Adipocyte (in vitro differentiated cells): ENCODE results near the gene SHROOM3.
"Not testable (repeated sequence)": the region's sequence is repeated elsewhere in the genome, so short reads cannot be mapped to it uniquely, and the experiment has no call there.

ENCODE experiments used
- DNase-seq: peaks from one replicate; pipeline ENCODE4 v3.0.0-alpha.2; 2015; ENCODE audit warnings: low read depth
- H3K27me3 ChIP-seq: replicated peaks from 2 replicates; pipeline ENCODE4 v1.7.0; 2013; ENCODE audit warnings: mild to moderate bottlenecking, low read length, moderate library complexity; ENCODE audit not compliant: control insufficient read depth, insufficient read depth
- H3K36me3 ChIP-seq: 2 replicates; pipeline ENCODE4 v1.7.0; 2013; ENCODE audit warnings: low read length, mild to moderate bottlenecking, moderate library complexity; ENCODE audit not compliant: control insufficient read depth, insufficient read depth, severe bottlenecking
- H3K4me1 ChIP-seq: 2 replicates; pipeline ENCODE4 v1.7.0; 2013; ENCODE audit warnings: mild to moderate bottlenecking, low read length, moderate library complexity; ENCODE audit not compliant: control insufficient read depth, insufficient read depth
- H3K4me3 ChIP-seq: 2 replicates; pipeline ENCODE4 v1.7.0; 2013; ENCODE audit warnings: mild to moderate bottlenecking, low read length, moderate library complexity
- H3K9ac ChIP-seq: 2 replicates; pipeline ENCODE4 v1.7.0; 2013; ENCODE audit warnings: mild to moderate bottlenecking, low read length, moderate library complexity
- H3K9me3 ChIP-seq: 2 replicates; pipeline ENCODE4 v1.7.0; 2013; ENCODE audit warnings: mild to moderate bottlenecking, low read length, moderate library complexity; ENCODE audit not compliant: control insufficient read depth

The SHROOM3 gene

DNA sequence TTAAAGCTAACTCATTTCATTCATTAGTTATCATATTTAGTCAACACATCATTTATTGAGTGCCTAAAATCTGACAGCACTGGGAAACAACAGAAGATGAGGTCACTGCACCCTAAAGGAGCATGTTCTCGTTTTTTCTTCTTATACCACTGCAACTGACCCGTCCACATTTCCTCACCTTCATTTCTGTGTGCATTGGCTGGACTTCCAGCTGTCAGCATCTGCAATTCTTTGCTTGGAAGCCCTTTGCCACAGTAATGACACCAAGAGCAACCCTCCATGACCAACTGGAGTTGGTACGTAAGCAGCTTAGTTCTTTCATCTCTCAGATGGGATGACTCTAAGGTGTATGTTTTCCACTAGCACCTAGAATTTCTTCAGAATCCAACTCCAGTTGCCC, 13.2 kb downstream of the SHROOM3 start:
- H3K9ac ChIP-seq = no peak overlapping the region
- H3K9me3 ChIP-seq = no peaks in the 10 kb centered on the region
- no peaks in the 10 kb centered on the region for H3K27me3 ChIP-seq

DNA sequence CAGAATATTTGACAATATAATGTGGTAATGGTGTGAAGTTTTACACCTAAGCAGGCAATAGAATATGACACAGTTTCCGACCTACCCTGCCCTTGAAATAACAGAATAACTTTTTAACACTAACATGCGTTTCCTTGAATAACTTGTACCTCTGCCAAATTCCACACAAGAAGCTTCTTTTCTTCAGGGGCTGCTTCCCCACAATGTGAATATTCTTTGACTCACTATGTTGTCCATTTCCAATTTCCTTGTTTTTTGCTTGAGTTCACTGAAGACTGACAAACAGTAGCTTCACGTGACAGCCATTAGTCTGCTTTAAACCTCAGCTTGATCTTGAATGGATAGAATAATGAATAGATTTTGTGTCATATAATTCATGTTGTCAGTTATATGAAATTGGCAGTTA, 14.3 kb downstream of the SHROOM3 start:
- no peak for DNase-seq
- H3K4me1 ChIP-seq = no peaks in the 10 kb centered on the region
- no peak overlapping the region for H3K9ac ChIP-seq
- no peaks in the 10 kb centered on the region for H3K9me3 ChIP-seq
- no peak overlapping the region for H3K4me3 ChIP-seq
- no peaks in the 10 kb centered on the region for H3K27me3 ChIP-seq
- H3K36me3 ChIP-seq = no peaks in the 10 kb centered on the region

More for the DNA sequence above, 13.2 kb downstream of the SHROOM3 start:
- no peaks in the 10 kb centered on the region for H3K4me1 ChIP-seq
- H3K36me3 ChIP-seq = no peaks in the 10 kb centered on the region
- no peak for DNase-seq
- no peak overlapping the region for H3K4me3 ChIP-seq

DNA sequence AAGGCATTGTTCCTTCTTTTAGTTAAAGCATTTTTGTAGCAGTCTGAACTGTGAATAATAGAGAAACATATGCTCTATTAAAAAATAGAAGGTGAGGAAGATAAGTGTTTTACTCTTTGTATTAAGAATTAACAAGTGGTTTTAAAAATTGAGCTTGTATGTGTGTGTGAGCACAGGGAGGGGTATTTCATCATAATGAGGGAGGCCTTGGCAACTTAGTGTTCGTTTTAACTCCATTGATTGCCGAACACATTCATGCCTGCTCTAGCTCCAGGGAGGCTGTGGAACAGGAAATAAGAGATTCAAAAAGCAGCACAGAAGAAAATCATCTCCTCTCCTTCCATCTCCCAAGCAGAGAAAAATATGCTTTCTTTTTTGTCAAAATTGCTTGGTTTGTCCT, 14.8 kb downstream of the SHROOM3 start:
- no peaks in the 10 kb centered on the region for H3K9me3 ChIP-seq
- H3K9ac ChIP-seq = no peak overlapping the region
- DNase-seq = no peak
- H3K4me3 ChIP-seq = no peak overlapping the region
- H3K27me3 ChIP-seq = no peaks in the 10 kb centered on the region
- no peaks in the 10 kb centered on the region for H3K4me1 ChIP-seq
- no peaks in the 10 kb centered on the region for H3K36me3 ChIP-seq

DNA sequence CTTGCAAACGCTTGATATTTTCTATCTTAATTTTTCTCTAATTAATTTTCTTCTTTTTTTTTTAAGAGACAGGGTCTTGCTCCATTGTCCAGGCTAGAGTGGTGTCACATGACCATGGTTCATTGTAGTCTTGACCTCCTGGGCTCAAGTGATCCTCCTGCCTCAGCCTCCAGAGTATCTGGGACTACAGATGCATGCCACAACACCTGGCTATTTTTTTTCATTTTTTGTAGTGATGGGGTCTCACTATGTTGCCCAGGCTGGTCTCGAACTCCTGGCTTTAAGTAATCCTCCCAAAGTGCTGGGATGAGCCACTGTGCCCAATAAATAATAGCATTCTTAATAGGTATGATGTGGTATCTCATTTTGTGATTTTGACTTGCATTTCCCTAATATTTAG, 18.2 kb downstream of the SHROOM3 start:
- no peaks in the 10 kb centered on the region for H3K27me3 ChIP-seq
- H3K36me3 ChIP-seq = no peaks in the 10 kb centered on the region
- H3K9ac ChIP-seq = no peak overlapping the region
- no peaks in the 10 kb centered on the region for H3K4me1 ChIP-seq
- H3K9me3 ChIP-seq = no peaks in the 10 kb centered on the region
- H3K4me3 ChIP-seq = no peak overlapping the region
- DNase-seq = no peak

DNA sequence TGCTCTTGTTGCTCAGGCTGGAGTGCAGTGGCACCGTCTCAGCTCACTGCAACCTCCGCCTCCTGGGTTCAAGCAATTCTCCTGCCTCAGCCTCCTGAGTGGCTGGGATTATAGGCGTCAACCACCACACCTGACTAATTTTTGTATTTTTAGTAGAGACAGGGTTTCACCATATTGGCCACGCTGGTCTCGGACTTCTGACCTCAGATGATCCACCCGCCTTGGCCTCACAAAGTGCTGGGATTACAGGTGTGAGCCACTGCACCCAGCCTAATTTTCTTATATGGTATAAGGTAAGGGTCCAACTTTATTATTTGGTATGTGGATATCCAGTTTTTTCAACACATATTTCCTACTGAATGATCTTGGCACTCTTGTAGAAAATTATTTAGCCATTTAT, 19.0 kb downstream of the SHROOM3 start:
- H3K4me3 ChIP-seq, H3K9me3 ChIP-seq, DNase-seq, H3K4me1 ChIP-seq, H3K27me3 ChIP-seq, H3K9ac ChIP-seq, H3K36me3 ChIP-seq: not testable (repeated sequence)

DNA sequence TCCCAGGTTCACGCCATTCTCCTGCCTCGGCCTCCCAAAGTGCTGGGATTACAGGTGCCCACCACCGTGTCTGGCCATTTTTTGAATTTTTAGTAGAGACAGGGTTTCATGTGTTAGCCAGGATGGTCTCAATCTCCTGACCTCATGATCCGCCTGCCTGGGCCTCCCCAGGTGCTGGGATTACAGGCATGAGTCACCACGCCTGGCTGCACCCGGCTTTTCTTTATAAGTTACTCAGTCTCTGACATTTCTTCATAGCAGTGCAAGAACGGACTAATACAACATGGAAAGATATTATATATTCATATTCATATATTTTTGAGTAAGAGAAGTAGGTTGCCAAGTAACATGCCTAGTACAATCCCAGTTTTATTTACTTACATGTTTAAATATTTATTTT, 22.9 kb downstream of the SHROOM3 start:
- Histone ChIP-seq H3K9ac (no peak overlapping the region), H3K36me3 (no peaks in the 10 kb centered on the region), H3K9me3 (peaks cover 1% of the 10 kb centered on the region), H3K4me1 (peaks cover 6% of the 10 kb centered on the region), H3K4me3 (no peak overlapping the region), H3K27me3 (no peaks in the 10 kb centered on the region)
- no peak for DNase-seq

DNA sequence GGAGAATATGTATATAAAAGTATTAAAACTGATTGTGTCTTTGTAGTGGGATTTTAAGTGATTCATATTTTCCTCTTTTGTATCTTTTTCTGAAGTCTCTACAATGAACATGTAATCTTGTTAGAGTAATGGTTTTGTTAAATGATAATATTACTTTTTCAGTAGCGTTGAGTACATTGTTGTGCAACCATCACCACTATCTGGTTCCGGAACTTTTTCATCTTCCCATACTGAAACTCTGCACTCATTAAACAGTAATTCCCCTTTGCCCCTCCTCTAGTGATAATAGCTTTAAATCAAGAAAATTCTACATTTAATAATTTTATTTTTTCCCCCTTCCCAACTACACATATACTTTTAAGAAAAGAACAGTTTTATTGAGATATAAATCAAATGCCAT, 23.3 kb downstream of the SHROOM3 start:
- Histone ChIP-seq H3K4me1 (peaks cover 6% of the 10 kb centered on the region), H3K36me3 (no peaks in the 10 kb centered on the region), H3K9me3 (peaks cover 5% of the 10 kb centered on the region), H3K4me3 (no peak overlapping the region), H3K27me3 (no peaks in the 10 kb centered on the region), H3K9ac (no peak overlapping the region)
- DNase-seq = no peak

DNA sequence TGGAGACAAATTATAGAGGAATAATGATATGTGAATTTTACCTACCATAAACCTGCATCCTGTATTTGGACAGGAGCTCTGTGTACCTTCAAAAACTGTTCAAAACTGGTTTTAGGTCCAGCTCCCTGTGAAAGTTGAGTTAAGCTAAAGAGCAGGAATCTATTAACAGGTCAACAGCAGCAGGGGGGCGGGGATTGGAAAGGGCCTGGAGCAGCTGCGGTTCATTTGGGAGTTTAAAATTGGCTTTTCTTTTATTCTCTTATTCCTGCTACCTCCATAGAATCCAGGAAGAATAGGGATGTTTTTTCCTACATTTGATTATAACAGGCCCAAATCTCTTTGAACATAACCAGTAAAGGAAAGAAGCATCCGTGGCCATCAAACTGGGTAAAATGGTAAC, 23.8 kb downstream of the SHROOM3 start:
- Histone ChIP-seq H3K9me3 (peaks cover 11% of the 10 kb centered on the region), H3K9ac (no peak overlapping the region), H3K4me3 (no peak overlapping the region), H3K4me1 (peaks cover 6% of the 10 kb centered on the region), H3K27me3 (no peaks in the 10 kb centered on the region), H3K36me3 (no peaks in the 10 kb centered on the region)
- DNase-seq = no peak

DNA sequence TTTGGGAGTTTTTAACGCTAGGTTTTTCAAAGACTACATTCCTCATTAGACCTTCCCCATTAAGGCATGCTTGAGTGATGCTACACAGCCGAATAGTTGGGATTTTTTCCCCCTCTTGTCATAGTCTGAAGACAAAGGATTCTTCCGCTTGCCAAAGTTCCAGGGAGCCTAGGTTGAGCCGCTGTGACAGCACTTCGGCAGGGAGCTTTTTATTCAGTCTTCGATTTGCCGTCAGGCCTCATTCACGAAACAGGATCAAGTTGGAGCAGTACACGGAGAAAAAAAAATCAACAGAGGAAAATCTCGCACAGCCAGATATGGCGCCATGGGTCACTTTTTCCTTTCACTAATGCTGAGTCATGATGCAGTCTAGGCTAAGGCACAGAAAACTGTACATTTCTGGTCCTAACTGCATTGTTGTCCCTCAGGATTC, 24.3 kb downstream of the SHROOM3 start:
- H3K9me3 ChIP-seq = peaks cover 11% of the 10 kb centered on the region
- peak; percentile 14 for DNase-seq
- H3K4me3 ChIP-seq = no peak overlapping the region
- H3K4me1 ChIP-seq = peaks cover 6% of the 10 kb centered on the region
- H3K36me3 ChIP-seq = no peaks in the 10 kb centered on the region
- no peak overlapping the region for H3K9ac ChIP-seq
- H3K27me3 ChIP-seq = no peaks in the 10 kb centered on the region

DNA sequence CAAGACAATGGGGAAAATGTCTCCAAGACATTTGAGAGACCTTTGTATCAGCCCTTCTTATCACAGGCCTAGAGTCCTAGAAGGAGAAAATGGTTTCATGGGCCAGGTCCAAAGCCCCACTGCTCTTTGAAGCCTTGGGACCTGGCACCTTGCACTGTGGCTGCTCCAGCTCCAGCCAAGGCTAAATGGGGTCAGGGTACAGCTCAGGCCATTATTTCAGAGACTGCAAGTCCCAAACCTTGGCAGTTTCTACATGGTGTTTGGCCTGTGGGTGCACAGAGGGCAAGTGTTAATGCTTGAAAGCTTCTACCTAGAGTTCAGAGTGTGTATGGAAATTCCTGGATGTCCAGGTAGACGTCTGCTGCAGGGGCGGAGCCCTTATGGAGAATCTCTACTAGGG, 28.5 kb downstream of the SHROOM3 start:
- DNase-seq = no peak
- no peak overlapping the region for H3K4me3 ChIP-seq

DNA sequence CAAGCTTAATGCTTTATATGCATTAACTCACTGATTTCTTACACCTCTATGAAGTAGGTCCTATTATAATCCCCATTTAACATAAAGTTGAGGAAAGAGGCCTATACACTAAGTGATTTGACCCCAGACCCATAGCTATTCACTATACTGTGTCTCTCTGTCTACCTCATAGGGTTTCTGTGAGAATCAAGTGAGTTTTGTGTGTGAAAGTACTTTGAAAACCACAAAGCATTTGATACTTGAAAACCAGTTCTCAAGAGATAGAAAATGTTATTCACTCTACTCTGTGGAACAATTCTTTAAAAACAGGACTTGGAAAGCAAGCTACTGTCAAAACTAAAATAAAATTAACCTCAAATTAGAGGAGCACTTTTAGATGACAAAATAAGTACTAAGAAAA, 35.0 kb downstream of the SHROOM3 start:
- Histone ChIP-seq H3K9me3 (no peaks in the 10 kb centered on the region), H3K4me3 (no peak overlapping the region), H3K27me3 (no peaks in the 10 kb centered on the region)

More for the DNA sequence above, 28.5 kb downstream of the SHROOM3 start:
- H3K9ac ChIP-seq = no peak overlapping the region
- no peaks in the 10 kb centered on the region for H3K36me3 ChIP-seq
- no peaks in the 10 kb centered on the region for H3K27me3 ChIP-seq
- peaks cover 6% of the 10 kb centered on the region for H3K4me1 ChIP-seq
- peaks cover 11% of the 10 kb centered on the region for H3K9me3 ChIP-seq

DNA sequence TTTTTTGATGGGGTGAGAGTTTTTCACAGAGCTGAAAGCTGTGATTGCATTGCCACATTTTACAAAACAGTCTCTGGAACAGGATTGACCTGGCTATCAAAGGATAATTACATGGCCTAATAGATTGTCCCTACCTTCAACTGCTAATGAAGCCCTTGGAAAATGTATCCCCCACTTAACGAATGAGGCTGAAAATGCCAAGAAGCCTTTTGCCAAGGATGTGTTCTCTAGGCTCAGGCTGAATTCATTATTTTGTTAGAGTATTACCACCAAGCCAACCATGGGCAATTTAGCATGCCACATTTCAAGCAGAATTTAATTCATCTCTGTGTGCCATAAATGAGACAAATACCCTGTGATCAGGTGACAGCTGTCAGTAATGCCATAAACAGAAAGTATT, 35.5 kb downstream of the SHROOM3 start:
- H3K9ac ChIP-seq = no peak overlapping the region
- H3K27me3 ChIP-seq = no peaks in the 10 kb centered on the region
- no peaks in the 10 kb centered on the region for H3K4me1 ChIP-seq
- no peaks in the 10 kb centered on the region for H3K36me3 ChIP-seq
- no peak overlapping the region for H3K4me3 ChIP-seq
- no peaks in the 10 kb centered on the region for H3K9me3 ChIP-seq
- no peak for DNase-seq

More for the DNA sequence above, 35.0 kb downstream of the SHROOM3 start:
- no peak overlapping the region for H3K9ac ChIP-seq
- no peaks in the 10 kb centered on the region for H3K4me1 ChIP-seq
- no peaks in the 10 kb centered on the region for H3K36me3 ChIP-seq
- no peak for DNase-seq
